NAMALWA (cell line): ENCODE results near the gene CEP131.

Experiments used
- DNase-seq: peaks from one replicate; pipeline ENCODE4 v3.0.0-alpha.2; 2015; ENCODE audit warnings: low spot score

Gene CEP131

DNA sequence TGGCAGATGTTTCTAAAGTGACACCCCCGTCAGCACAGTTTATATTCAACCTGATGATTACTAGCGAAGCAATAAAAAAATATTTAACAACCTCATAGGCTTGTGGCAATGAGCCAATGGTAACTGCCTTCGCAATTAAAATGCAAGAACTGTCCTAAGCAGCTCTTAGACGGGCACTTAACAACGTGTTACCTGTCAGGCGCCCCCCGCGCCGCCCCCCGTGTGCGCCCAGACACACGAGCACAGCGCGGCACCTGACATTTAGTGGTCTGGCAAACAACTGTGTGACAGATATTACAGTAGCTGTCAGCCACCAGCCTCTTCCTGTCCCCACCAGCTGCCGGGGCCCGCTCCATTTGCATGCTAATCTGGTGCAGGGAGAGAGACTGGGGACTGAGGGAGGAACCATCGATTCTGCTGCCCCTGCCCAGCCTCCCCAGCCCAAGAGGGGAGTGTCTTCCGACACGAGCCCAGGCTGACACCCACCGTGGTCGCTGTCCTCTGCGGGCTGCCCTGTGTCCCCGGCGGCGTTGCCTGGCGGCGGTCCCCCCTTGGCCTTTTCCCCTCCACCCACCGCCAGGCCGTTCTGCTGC is 29.0 kb upstream of the CEP131 start:
- peak; percentile 91 for DNase-seq

DNA sequence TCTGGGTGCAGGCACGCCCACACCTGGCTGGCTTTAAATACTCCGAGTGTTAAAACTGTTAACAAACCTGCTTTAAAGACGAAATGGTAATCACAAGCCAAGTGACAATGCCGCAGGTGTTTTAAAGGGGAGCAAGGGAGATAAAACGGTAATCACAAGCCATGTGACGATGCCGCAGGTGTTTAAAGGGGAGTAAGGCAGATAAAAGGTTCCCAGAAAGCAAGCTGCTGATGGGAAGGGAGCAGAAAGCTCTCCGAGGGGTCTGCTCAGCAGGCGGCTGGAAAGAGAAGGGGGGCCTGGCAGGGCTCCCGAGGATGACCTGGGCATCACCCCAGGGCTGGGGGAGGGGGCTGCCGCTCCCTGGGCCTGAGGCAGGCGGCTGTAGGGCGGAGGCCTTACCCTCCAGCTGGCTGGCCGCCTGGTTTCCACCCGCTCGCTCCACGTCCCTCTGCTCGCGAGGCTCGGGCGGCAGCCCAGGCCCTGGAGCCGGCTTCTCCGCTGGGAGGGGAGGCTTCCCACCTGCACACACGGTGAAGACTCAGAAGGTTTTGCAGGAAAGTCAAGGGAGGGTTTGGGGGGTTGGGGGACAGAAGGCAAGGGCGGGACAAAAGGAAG is 28.4 kb upstream of the CEP131 start:
- DNase-seq: peak; percentile 80

DNA sequence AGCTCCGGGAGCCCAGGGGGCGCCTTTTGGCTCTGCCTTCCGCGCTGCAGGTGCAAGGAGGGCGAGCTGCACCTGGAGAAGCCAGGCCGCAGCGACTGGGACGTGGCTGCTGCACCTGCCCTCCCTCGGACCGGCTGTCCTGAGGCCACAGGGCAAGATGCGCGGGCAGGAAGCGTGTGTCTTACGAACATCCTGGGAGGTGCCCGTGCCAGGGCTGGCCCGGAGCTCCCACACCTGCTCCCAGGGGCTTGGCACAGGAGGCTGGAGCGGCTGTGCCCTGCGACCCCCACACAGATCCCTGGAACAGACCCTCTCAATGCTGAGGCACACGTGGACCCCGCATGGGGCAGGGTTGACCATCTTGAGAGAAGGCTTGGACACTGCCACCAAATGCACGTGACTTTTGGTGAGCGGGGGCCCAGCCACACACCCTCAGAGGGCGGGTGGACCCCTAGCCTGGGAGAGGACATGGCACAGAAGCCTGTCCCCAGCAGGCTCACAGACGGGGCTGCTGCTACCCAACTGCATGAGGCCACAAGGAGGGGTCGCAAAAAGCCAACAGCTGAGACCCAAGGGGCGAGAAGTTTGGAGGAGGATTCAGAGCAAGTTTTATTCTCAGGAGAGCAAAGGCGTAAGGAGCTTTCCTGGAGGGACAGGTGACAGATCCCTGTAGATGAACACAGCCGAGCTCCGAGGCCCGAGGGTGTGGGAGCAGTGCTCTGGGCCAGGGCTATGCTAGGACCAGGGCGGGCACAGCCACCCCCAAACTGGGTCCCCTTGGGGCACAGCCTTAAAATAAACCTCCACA is 27.7 kb upstream of the CEP131 start:
- DNase-seq: peak; percentile 70

DNA sequence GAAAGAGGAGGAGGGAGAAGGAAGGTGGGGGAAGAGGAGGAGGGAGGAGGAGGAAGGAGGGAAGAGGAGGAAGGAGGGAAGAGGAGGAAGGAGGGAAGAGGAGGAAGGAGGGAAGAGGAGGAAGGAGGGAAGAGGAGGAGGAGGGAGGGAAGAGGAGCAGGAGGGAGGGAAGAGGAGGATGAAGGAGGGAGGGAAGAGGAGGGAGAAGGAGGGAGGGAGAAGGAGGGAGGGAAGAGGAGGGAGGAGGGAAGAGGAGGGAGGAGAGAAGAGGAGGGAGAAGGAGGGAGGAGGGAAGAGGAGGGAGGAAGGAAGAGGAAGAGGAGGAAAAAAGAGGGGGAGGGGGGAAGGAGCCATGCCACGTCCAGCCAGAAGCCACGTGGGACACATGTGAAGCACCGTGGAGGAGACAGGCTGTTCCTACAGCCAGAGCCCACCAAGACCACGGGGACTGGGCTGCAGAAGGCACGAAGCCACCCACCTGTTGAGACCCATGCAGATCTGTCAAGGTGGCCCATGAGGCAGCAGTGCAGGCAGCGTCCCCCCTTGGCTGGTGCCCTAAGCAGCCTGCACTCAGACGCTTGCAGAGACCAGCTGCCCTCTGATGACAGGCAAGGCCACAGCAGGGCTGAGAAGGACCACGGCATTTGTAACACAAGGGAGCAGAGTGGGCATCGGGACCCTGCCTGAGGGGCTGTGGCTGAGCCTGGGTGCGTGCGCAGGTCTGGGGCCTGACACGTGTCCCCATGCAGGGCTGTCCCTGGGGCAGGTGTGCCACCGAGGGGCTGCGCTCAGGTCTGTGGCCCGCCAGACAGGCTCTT is 26.7 kb upstream of the CEP131 start:
- DNase-seq: peak; percentile 59

DNA sequence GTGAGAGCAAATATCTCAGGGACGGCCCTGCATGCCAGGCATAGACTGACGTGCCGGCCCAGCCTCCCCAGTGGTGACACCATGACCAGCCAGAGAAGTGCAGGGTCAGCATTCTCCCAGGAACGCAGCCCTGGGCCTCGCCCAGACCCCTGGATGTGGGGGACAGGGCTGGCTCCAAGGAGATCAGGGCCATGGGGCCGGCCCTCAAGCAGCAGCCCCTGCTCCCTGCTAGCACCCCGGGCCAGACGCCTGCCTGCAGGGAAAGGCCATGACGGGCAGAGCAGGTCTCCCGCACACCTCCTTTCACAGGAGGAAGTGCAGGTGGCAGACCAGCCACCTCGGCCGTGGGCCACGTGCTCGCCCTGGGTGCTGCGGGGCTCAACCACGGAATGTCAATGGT is 25.9 kb upstream of the CEP131 start:
- DNase-seq: no peak

DNA sequence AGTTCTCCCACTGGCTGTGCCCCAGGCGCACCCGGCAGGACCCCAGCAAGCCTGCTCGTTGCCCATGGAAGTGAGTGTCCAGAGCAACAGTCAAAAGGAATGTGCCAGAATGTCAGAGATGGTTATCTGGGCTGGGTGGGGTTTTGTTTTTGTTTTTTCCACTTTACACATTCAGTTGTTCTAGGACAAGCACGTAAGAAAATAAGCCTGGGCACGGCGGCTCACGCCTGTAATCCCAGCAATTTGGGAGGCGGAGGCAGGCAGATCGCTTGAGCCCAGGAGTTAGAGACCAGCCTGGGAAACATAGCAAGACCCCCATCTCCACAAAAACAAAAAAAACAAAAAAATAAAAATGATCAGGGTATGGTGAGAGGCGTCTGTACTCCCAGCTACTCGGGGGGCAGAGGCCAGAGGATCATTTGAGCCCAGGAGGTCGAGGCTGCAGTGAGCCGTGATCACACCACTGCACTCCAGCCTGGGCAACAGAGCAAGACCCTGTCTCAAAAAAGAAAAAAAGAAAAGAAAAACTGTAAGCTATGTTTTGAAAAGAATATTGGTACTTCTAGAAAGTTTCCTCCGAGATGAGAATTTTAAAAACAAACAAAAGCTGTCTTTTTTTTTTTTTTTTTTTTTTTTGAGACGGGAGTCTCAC is 24.7 kb upstream of the CEP131 start:
- DNase-seq: no peak

DNA sequence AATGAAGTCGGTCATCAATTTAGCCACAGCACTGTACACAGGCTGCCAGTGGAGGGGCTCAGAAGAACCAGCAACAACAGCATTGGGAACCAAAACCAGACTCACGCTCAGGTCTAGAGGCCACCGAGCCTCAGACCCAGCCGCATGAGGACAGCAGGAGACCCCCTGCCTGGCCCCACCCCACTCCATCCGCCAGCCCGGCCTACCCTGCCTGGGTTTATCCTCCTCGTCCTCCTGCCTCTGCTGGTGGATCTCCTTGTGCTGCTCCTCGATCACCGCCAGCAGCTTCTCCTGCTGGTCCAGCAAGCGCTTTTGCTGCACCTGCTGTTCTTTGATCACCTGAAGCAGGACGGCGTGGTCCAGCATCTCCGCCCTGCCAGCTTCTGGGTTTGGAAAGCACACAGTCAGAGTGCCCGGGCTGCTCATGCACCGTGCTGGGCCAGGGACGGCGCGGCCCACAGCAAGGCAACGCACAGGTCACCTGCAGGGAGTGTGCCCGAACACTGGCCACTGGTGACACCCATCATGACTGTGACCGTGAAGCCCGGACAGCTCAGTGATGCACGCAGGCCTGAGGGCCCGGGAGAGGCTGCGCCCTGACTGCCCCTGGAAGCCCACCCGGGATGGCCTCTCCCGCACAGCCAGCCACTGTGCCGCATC is 24.0 kb upstream of the CEP131 start:
- DNase-seq: no peak

DNA sequence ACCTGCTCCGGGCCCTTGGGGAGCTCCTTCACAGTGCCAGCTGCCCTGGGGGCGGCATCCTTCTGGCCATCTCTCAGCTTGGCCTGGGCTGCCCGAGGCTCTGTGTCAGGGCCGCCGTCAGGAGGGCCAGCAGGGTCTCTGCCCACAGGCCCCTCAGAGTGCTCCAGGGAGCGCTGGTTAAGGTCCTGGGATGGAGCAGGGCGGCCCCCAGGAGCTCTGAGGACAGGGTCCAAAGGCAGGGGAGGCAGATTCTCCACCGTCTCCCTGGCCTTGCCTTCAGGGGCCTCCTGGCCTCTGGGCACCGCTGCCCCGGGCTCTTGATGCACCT is 23.5 kb upstream of the CEP131 start:
- no peak for DNase-seq

DNA sequence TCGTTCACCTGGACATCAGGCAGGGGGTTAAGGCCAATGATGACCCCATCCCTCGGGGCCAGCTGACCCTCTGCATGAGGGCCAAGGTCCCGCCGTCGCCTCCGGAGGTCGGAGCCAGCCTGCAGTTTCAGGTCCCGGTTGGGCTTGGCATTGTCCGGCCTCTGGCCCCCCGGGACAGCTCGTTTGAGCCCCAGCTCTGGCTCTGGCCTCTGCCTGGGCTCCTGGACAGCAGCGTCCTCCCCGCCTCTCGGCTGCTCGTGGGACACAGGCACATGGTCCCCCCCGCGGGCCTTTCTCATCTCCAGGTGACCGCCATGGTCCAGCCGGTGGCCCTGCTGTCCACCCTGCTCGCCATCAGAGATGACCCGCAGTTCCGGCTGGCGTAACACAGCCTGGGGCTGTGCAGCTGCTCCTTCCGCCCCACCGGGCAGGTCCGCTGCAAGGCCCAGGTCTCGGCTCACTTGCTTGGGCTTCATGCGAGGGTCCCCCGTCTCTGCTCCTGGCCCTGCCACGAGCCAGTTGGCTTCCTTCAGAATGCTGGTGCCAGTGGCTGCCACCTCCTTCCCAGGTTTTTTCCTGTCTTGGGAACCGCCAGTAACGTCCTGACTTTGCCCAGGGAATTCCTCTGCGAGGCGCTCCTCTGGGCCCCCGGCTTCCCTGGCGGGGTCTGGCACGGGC is 23.0 kb upstream of the CEP131 start:
- no peak for DNase-seq

DNA sequence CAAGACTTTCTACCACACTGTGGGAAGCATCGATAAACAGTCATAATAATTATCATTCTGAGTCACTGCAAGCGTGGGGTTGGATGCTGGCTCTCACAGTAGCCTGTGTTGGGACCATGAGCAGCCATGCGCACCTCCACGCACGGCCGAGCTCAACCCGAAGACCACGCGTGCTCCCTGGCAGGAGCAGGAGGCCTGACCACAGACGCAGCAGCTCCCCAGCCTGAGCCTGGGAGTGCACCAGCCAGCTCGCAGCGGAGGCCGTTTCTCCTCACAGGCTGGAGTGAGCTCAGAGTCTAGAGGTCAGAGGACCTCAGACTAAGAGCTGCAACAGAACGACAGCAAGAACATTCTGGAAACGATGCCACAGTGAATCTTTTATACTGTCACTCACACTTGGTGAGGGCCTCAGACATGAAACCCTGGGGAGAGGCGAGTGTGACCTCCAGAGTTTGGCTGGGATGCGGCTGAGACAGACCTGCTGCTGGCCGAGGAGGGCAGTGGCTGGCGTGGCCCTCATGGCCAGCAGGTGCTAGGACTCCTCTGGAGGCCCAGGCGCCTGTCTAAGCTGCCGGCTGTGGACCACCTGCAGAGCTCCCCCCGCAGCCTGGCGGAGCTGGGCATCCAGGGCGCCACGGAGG is 22.4 kb upstream of the CEP131 start:
- peak; percentile 72 for DNase-seq

DNA sequence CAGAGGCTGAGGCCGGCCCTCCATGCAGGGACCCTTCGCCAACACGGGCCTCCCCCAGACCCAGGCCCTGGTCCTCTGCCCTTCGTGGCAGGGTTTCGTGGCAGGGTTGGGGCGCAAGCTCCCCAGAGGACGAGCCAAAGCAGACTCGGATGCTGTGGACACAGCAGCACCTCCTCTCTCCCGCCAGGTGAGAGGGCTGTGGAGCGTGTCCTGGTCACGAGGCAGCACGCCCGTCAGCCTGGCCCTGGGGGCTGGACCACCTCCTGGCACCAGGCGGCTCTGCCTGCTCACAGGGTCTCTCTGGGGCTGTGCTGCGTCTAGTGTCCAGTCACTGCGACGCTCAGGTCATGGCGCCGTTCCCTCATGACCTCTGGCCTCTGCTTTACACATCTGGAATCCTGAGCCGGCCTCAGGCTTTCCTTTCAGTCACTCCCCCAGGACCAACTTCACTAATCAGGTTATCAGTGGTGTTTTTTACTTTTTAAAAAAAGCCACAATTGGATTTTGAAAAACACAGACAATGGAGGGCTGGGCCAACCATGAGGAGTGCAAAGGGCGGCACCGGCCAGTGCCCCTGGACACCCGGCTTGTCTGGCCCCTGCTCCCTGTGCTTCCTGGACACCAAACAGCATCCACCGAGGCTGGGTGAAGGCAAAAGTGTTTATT is 21.7 kb upstream of the CEP131 start:
- no peak for DNase-seq

DNA sequence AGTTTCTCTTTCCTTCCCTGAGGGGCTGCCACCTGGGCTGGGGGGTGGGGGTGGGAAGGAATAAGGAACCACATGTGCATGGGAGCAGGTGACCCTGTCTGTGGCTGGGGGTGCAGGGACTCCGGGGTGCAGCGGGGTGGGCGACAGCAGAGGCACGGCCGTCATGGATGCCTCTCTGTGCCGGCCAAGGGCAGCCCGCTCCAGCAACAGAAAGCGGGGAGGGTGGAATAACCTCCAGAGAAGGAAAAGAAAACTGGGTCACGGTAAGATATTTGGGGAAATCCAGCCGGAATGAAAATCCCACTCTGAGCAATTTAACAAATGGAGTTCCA is 20.5 kb upstream of the CEP131 start:
- DNase-seq: no peak

DNA sequence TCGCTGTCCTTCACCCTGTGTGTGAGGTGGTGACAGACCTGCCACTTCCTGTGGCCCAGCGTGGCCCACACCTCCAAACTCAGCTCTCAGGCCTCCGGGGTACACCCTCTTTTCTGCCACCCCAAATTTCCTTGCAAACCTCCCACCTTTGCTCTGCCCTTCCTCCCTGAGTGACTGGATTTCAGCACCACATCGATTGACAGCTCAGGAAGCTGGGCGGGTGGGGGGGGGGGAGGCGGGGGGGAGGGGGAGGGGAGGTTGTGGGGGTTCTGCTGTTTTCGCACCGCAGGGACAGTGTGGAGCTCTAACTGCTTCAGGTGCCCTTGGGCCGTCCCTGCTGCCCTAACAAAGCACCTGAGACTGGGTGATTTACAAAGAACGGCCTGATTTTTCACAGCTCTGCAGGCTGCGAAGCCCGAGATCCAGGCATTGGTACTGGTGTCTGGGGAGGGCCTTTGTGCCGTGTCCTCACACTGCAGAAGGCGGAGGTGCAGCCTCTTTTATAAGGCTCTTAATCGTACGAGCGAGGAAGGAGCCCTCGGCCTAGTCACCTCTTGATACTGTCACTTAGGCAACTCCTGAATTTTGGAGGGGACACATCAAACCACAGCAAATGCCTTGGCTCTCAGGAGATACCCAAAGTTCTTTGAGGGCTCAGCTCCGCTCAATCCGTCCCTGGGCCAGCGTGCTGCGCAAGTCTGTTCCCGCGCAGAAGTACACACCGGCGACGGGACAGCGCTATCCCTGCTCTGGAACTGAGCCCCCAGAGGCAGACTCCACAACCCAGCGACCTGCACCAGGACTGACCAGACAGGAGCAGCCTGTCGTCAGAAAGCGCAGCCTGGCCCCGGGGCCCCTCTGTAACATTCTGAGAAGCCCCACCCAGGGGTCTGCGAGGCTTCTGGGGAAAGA is 19.9 kb upstream of the CEP131 start:
- DNase-seq: no peak

DNA sequence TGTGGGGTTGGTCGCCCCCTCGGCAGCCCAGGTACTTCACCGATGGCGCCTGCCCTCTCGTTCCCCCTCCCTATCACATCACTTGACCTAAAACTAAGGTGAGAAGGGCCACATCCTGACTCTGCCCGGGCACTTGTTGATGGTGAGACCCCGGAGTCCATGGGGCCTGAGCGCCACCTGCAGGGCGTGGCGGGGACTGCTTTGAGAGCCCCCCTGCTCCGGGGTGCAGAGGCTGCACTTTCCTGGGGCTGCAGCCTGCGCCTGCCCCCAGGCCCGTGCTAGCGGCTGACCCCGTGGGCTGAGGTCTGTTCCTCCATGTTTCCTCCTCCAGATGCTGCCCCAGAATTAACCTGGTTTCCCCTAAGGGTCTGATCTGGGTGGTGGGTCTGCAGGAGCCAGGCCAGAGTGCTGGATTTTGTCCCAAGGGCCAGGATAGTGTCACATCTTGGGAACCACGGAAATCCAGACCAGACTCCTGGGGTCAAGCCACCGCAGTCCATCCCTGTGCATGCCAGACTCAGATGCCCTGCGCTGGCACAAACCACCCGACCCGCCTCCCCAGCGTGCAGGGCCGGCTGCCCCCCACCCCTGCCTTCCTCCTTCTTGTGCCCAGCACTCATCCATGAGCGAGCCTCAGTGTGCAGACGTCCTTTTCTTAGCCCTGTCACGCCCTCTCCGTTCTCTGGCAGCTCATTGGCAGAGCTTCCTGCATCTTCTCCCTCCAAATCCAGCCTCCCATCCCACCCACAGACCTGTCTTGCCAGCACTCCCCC is 19.1 kb upstream of the CEP131 start:
- DNase-seq: peak; percentile 82

DNA sequence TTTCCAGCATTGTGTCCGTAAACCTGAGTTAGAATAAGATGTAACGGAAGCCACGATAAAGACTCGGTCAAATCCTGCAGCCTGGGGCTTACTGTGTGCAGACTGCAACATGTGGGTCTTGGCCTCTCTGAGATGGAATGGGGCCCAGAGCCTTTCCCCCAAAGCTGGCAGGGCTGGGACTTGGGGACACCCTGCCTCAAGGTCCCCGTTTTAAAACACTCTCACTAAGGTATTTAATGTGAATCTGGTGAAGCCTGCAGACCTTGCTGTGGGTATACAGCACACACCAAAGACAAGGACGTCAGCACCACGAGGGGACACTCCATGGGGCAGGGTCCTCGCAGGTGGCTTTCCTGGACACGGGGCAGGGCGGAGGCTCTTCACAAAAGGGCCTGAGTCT is 18.4 kb upstream of the CEP131 start:
- no peak for DNase-seq

DNA sequence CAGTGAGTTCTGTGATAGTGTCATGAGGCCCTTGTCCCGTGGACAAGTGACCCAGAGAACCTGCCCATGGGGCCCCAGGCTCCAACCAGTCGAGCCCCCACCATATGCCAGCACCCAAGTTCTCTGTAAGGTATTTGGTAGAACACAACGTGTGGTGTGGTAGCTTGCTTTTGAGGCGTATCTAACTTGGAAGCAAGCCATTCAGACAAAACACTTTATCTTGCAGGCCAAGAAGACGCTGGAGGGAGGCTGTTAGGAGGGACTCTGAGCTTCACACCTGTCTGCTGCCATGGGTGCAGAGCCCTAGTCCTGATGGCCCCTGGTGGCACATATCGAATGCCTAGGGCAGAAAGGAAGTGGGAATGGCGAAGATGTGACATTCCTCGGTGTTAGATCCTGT is 18.0 kb upstream of the CEP131 start:
- no peak for DNase-seq

DNA sequence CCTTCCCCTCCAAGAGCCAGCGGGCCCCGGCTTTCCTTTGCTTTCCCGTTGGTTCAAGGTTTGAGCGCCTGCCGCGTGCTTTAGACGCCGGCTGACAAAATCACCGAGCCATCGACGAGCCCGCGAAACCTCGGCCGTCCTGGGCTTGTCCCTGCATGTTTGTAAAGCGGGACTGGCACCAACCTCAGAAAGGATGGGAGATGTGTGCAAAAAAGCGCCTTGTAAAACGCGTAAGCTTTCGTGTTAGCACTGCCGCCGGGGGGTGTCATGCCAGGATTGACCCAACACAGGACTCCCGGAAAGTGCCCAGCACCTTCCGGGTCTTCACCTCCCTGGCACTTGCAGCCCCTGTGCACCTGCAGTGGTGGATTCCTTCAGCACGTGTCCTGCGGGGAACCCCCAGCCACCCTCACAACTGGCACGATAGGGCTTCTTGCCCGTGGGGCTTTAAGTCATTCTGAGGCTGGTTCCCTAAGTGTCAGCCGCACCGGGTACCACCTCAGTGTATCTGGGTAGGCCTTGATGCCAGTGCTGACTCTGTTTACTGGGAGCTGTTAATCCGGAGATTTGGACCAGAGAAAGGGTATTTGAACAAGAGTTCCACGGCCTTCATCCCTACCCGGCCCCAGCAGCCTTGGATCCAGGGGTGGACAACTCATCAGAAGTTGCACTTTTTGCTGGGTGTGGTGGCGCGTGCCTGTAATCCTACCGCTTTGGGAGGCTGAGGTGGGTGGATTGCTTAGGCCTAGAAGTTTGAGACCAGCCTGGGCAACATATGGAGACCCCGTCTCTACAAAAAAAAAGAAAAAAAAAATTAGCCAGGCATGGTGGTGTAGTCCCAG is 17.2 kb upstream of the CEP131 start:
- DNase-seq: peak; percentile 80
